HepG2 (cell line): ENCODE measurements around the gene CARMIL3. TPM values are rescaled to one million over a fixed set of nuclear protein-coding genes. Genes with fewer than 3 reads are reported as not detected.

Experiments used
- ARID5B ChIP-seq: IDR thresholded peaks from 2 replicates; pipeline ENCODE4 v1.4.0; 2020; ENCODE audit warnings: mild to moderate bottlenecking, missing genetic modification reagents
- ARNTL ChIP-seq: sonication (generic); formaldehyde crosslinking; IDR thresholded peaks from 2 replicates; pipeline ENCODE4 v1.4.0; 2020; ENCODE audit warnings: mild to moderate bottlenecking, missing genetic modification reagents
- ATRX ChIP-seq: sonication (generic); formaldehyde crosslinking; IDR thresholded peaks from 2 replicates; pipeline ENCODE4 v1.4.0; 2020; ENCODE audit warnings: missing genetic modification reagents, borderline replicate concordance
- HNRNPL ChIP-seq: fragments of 200-400 bp; formaldehyde crosslinking; IDR thresholded peaks from 2 replicates; pipeline ENCODE4 v1.6.1; 2017; ENCODE audit warnings: mild to moderate bottlenecking, low read depth, low read length
- ISL2 ChIP-seq: sonication (generic); formaldehyde crosslinking; IDR thresholded peaks from 2 replicates; pipeline ENCODE4 v1.5.0; 2020; ENCODE audit warnings: missing genetic modification reagents
- JARID2 ChIP-seq: sonication (generic); formaldehyde crosslinking; IDR thresholded peaks from 2 replicates; pipeline ENCODE4 v1.8.1; 2023; ENCODE audit warnings: missing genetic modification reagents, inconsistent platforms; ENCODE audit not compliant: insufficient replicate concordance
- KLF15 ChIP-seq: sonication (generic); formaldehyde crosslinking; IDR thresholded peaks from 2 replicates; pipeline ENCODE4 v1.8.1; 2023; ENCODE audit warnings: borderline replicate concordance, mild to moderate bottlenecking, inconsistent platforms, missing genetic modification reagents, mixed read lengths
- MATR3 ChIP-seq: sonication (generic); formaldehyde crosslinking; IDR thresholded peaks from 2 replicates; pipeline ENCODE4 v1.4.0; 2020; ENCODE audit warnings: missing genetic modification reagents
- MBD4 ChIP-seq: IDR thresholded peaks from 2 replicates; pipeline ENCODE4 v1.6.1; 2012; ENCODE audit warnings: low read length, inconsistent platforms, borderline replicate concordance
- PHF8 ChIP-seq: sonication (generic); formaldehyde crosslinking; IDR thresholded peaks from 2 replicates; pipeline ENCODE4 v1.5.0; 2020; ENCODE audit warnings: missing genetic modification reagents
- POGZ ChIP-seq: sonication (generic); formaldehyde crosslinking; IDR thresholded peaks from 2 replicates; pipeline ENCODE4 v1.4.0; 2020; ENCODE audit warnings: mild to moderate bottlenecking, missing genetic modification reagents
- RAD21 ChIP-seq: fragments of 450-650 bp; formaldehyde crosslinking; IDR thresholded peaks from 2 replicates; pipeline ENCODE4 v1.5.0; 2020; ENCODE audit warnings: mild to moderate bottlenecking
- SCMH1 ChIP-seq: sonication (generic); formaldehyde crosslinking; IDR thresholded peaks from 2 replicates; pipeline ENCODE4 v1.9.0; 2021; ENCODE audit warnings: missing genetic modification reagents, mild to moderate bottlenecking, borderline replicate concordance
- SIX1 ChIP-seq: sonication (generic); formaldehyde crosslinking; IDR thresholded peaks from 2 replicates; pipeline ENCODE4 v1.4.0; 2020; ENCODE audit warnings: missing genetic modification reagents, borderline replicate concordance
- ZBTB42 ChIP-seq: sonication (generic); formaldehyde crosslinking; IDR thresholded peaks from 2 replicates; pipeline ENCODE4 v1.5.0; 2020; ENCODE audit warnings: mild to moderate bottlenecking, missing genetic modification reagents
- ZKSCAN1 ChIP-seq: fragments of 150-350 bp; IDR thresholded peaks from 2 replicates; pipeline ENCODE4 v1.6.1; 2014; ENCODE audit warnings: low read length
- ZNF160 ChIP-seq: sonication (generic); formaldehyde crosslinking; IDR thresholded peaks from 2 replicates; pipeline ENCODE4 v1.8.0; 2022; ENCODE audit warnings: mild to moderate bottlenecking, inconsistent platforms, missing genetic modification reagents
- ZNF253 ChIP-seq: sonication (generic); formaldehyde crosslinking; IDR thresholded peaks from 2 replicates; pipeline ENCODE4 v1.8.0; 2022; ENCODE audit warnings: mild to moderate bottlenecking, missing genetic modification reagents, borderline replicate concordance
- ZNF317 ChIP-seq: sonication (generic); formaldehyde crosslinking; IDR thresholded peaks from 2 replicates; pipeline ENCODE4 v1.5.0; 2020; ENCODE audit warnings: mild to moderate bottlenecking, missing genetic modification reagents
- ZNF432 ChIP-seq: sonication (generic); formaldehyde crosslinking; IDR thresholded peaks from 2 replicates; pipeline ENCODE4 v1.5.0; 2020; ENCODE audit warnings: missing genetic modification reagents, mild to moderate bottlenecking, borderline replicate concordance
- ZNF547 ChIP-seq: sonication (generic); formaldehyde crosslinking; IDR thresholded peaks from 2 replicates; pipeline ENCODE4 v1.5.1; 2020; ENCODE audit warnings: mild to moderate bottlenecking, missing genetic modification reagents
- ZNF616 ChIP-seq: sonication (generic); formaldehyde crosslinking; IDR thresholded peaks from 2 replicates; pipeline ENCODE4 v1.5.0; 2020; ENCODE audit warnings: low read depth, mild to moderate bottlenecking, missing genetic modification reagents
- ZNF672 ChIP-seq: sonication (generic); formaldehyde crosslinking; IDR thresholded peaks from 2 replicates; pipeline ENCODE4 v1.8.1; 2022; ENCODE audit warnings: missing genetic modification reagents
- ZNF720 ChIP-seq: sonication (generic); formaldehyde crosslinking; IDR thresholded peaks from 2 replicates; pipeline ENCODE4 v1.4.0; 2020; ENCODE audit warnings: missing genetic modification reagents
- ZNF777 ChIP-seq: sonication (generic); formaldehyde crosslinking; IDR thresholded peaks from 2 replicates; pipeline ENCODE4 v1.4.0; 2020; ENCODE audit warnings: missing genetic modification reagents
- ZNF850 ChIP-seq: sonication (generic); formaldehyde crosslinking; conservative IDR thresholded peaks from 2 replicates; pipeline ENCODE4 v1.9.0; 2021; ENCODE audit warnings: mild to moderate bottlenecking, missing genetic modification reagents
- polyA plus RNA-seq, 8 experiments: library from polyadenylated mRNA; depleted of rRNA in 3 of 8; stranded (reverse) in 7 of 8; unstranded in 1 of 8; fragments of >200 nt; fragmentation: Illumina TruSeq in 4 of 8; extraction: Trizol in 4 of 8; gene quantifications; 2 replicates each; pipeline versions ENCODE4 v1.2.1 to v1.2.3, GENCODE V29; 2011 to 2016; ENCODE audit warnings: low read depth in 4 of 8, missing spikeins in 1 of 8, mixed read lengths in 1 of 8; ENCODE audit not compliant: insufficient read depth in 1 of 8
- total RNA-seq, 5 experiments: library from RNA; depleted of rRNA; stranded (reverse); fragments of >200 nt; fragmentation: Illumina TruSeq; extraction: Trizol; gene quantifications; 2 replicates each; pipeline ENCODE4 v1.2.3, GENCODE V29; 2016; ENCODE audit warnings: low read depth in 1 of 5

The CARMIL3 gene
- total and polyA plus RNA-seq, 2 of the 13 experiments (the other 11 are each of a cell fraction or from before 2014, with no cell fraction given): 0.27 to 0.55 TPM

GRCh38 chr14:24013654-24014514, 37.9 kb upstream of the CARMIL3 start (continued):
- TF ChIP-seq MATR3: no peak
- no peak; the same call in 1 of the 2 replicates for TF ChIP-seq ZNF547 (CRISPR knock-in tag)
- TF ChIP-seq ZNF720 (CRISPR knock-in tag): no peak
- TF ChIP-seq ZNF672 (CRISPR knock-in tag): no peak; the same call in 1 of the 2 replicates
- TF ChIP-seq ZKSCAN1: no peak; the same call in 1 of the 2 replicates
- TF ChIP-seq PHF8: 0 out of 2 replicates have a peak, but pooled peaks have one; percentile 21
- TF ChIP-seq SIX1 (CRISPR knock-in tag): no peak; the same call in 1 of the 2 replicates
- peak; percentile 45; the same call in 1 of the 2 replicates for TF ChIP-seq POGZ (CRISPR knock-in tag)
- TF ChIP-seq ZNF616 (CRISPR knock-in tag): no peak
- no peak for TF ChIP-seq JARID2 (CRISPR knock-in tag)
- peak; percentile 53; the same call in 1 of the 2 replicates for TF ChIP-seq ZNF777 (CRISPR knock-in tag)
- TF ChIP-seq ZNF317 (CRISPR knock-in tag): peak; percentile 97
- TF ChIP-seq ARNTL (CRISPR knock-in tag): peak; percentile 47; the same call in 1 of the 2 replicates
- peak; percentile 100 for TF ChIP-seq RAD21 (CRISPR knock-in tag)
- no peak for TF ChIP-seq KLF15
- TF ChIP-seq ZNF253 (CRISPR knock-in tag): no peak
- no peak for TF ChIP-seq ATRX (CRISPR knock-in tag)
- no peak for TF ChIP-seq ZNF850 (CRISPR knock-in tag)
- TF ChIP-seq ISL2 (CRISPR knock-in tag): peak; percentile 78
- no peak for TF ChIP-seq ZNF160 (CRISPR knock-in tag)
- no peak for TF ChIP-seq MBD4
- peak; percentile 74; the same call in 1 of the 2 replicates for TF ChIP-seq ARID5B (CRISPR knock-in tag)
- no peak for TF ChIP-seq HNRNPL
- TF ChIP-seq SCMH1 (CRISPR knock-in tag): no peak
- TF ChIP-seq ZNF432 (CRISPR knock-in tag): no peak
- 0 out of 2 replicates have a peak, but pooled peaks have one; percentile 69 for TF ChIP-seq ZBTB42 (CRISPR knock-in tag)
